Cardiac fibroblast (primary cell): ENCODE measurements around the gene PLA2G2C.

ENCODE experiments used
- DNase-seq, 2 donors: peaks; one replicate each; pipeline versions ENCODE4 v3.0.0 to v3.0.0-alpha.2; 2010; ENCODE audit warnings: low read depth in 2 of 2
- H3K4me3 ChIP-seq, 2 donors: replicated peaks in 1 of 2; 1 replicate in 1 of 2; 2 replicates in 1 of 2; pipeline ENCODE4 v1.5.1; 2011; ENCODE audit warnings: low read depth in 2 of 2, low read length in 2 of 2, mild to moderate bottlenecking in 2 of 2, moderate library complexity in 1 of 2
- CTCF ChIP-seq: IDR thresholded peaks from one replicate; pipeline ENCODE4 v1.5.1; 2011; ENCODE audit warnings: low read depth, mild to moderate bottlenecking, low read length, inconsistent platforms

PLA2G2C gene

GRCh38 chr1:20150326-20150705, 36.0 kb downstream of the PLA2G2C start:
- DNase-seq: no peak
- TF ChIP-seq CTCF: no peak
- H3K4me3 ChIP-seq: no peak overlapping the region

- DNase-seq: no peak
- no peak overlapping the region for H3K4me3 ChIP-seq
- TF ChIP-seq CTCF: no peak
Observed at GRCh38 chr1:20149601-20150325, 36.6 kb downstream of the PLA2G2C start.

- TF ChIP-seq CTCF: no peak
- no peak for DNase-seq
- H3K4me3 ChIP-seq: no peak overlapping the region
Observed at GRCh38 chr1:20148571-20149500, 37.5 kb downstream of the PLA2G2C start.

GRCh38 chr1:20147846-20148570, 38.3 kb downstream of the PLA2G2C start:
- TF ChIP-seq CTCF: no peak
- DNase-seq: no peak
- no peak overlapping the region for H3K4me3 ChIP-seq

GRCh38 chr1:20143734-20144565, 42.4 kb downstream of the PLA2G2C start:
- no peak overlapping the region for H3K4me3 ChIP-seq
- no peak for TF ChIP-seq CTCF
- no peak for DNase-seq

GRCh38 chr1:20143318-20143717, 43.0 kb downstream of the PLA2G2C start:
- DNase-seq: no peak
- no peak for TF ChIP-seq CTCF
- no peak overlapping the region for H3K4me3 ChIP-seq
